Panc1 (cell line): ENCODE data around the gene WWOX. TPM values are rescaled to one million over a fixed set of nuclear protein-coding genes. Genes with fewer than 3 reads are reported as not detected.

Experiments
- ATAC-seq: fragments of 200-7000 bp; cut with Tn5 transposase; 2 replicates; pipeline ENCODE4 v1.9.1; 2020; ENCODE audit warnings: mild to moderate bottlenecking, moderate library complexity
- BruUV-seq: library from RNA; stranded (reverse); fragments of 400-500 nt; replicated peaks from 2 replicates; lab custom pipeline; 2021; lab: Mats Ljungman, UMichigan
- CTCF ChIA-PET: fragments of 300-600 bp; sonication (Branson Sonifier 250); formaldehyde crosslinking; loops from one replicate; lab custom pipeline; 2022; ENCODE audit warnings: antibody characterized with exemption; lab: Charles Lee
- POLR2A ChIA-PET: fragments of 300-600 bp; sonication (Branson Sonifier 250); formaldehyde crosslinking; loops from one replicate; lab custom pipeline; 2022; ENCODE audit warnings: antibody characterized with exemption; lab: Charles Lee
- DNase-seq: peaks from one replicate; pipeline ENCODE4 v3.0.0-alpha.2; 2010; ENCODE audit warnings: low read depth, low spot score
- H3K27ac ChIP-seq: 2 replicates; pipeline ENCODE4 v1.5.1; 2011; ENCODE audit warnings: mild to moderate bottlenecking, low read length, inconsistent platforms
- H3K27me3 ChIP-seq: fragments of 200-500 bp; sonication (Bioruptor generic); 2 replicates; pipeline ENCODE4 v1.6.0; 2014; ENCODE audit warnings: low read length, inconsistent platforms; ENCODE audit not compliant: control insufficient read depth, insufficient read depth
- H3K36me3 ChIP-seq: fragments of 200-500 bp; sonication (Bioruptor generic); 2 replicates; pipeline ENCODE4 v1.5.1; 2014; ENCODE audit warnings: inconsistent platforms, mild to moderate bottlenecking, low read length, moderate library complexity; ENCODE audit not compliant: control insufficient read depth, insufficient read depth
- H3K4me1 ChIP-seq: 2 replicates; pipeline ENCODE4 v1.5.1; 2011; ENCODE audit warnings: inconsistent platforms, mild to moderate bottlenecking, low read length, moderate library complexity; ENCODE audit not compliant: control insufficient read depth, insufficient read depth
- H3K4me3 ChIP-seq, 2 experiments: 2 replicates each; pipeline ENCODE4 v1.5.1; 2011 to 2012; ENCODE audit warnings: low read depth in 2 of 2, low read length in 2 of 2, mild to moderate bottlenecking in 2 of 2, inconsistent platforms in 1 of 2, moderate library complexity in 1 of 2
- H3K9me3 ChIP-seq: fragments of 200-500 bp; sonication (Bioruptor generic); 2 replicates; pipeline ENCODE4 v1.5.1; 2014; ENCODE audit warnings: low read depth, mild to moderate bottlenecking, inconsistent platforms, low read length, moderate library complexity; ENCODE audit not compliant: control insufficient read depth, insufficient read depth
- POLR2AphosphoS5 ChIP-seq: IDR thresholded peaks from 2 replicates; pipeline ENCODE4 v1.6.1; 2012; ENCODE audit warnings: mild to moderate bottlenecking, low read depth, low read length, moderate library complexity
- REST ChIP-seq, 2 experiments: IDR thresholded peaks; 2 replicates each; pipeline ENCODE4 v1.6.1; 2011 to 2012; ENCODE audit warnings: low read depth in 2 of 2, control low read depth in 1 of 2, low read length in 1 of 2, mild to moderate bottlenecking in 1 of 2, moderate library complexity in 1 of 2; ENCODE audit not compliant: insufficient read depth in 1 of 2
- SIN3A ChIP-seq: IDR thresholded peaks from 2 replicates; pipeline ENCODE4 v1.6.1; 2012; ENCODE audit warnings: low read depth, mild to moderate bottlenecking, low read length, moderate library complexity, borderline replicate concordance; ENCODE audit not compliant: insufficient read depth
- TCF7L2 ChIP-seq: IDR thresholded peaks from 2 replicates; pipeline ENCODE4 v1.6.1; 2011; ENCODE audit warnings: mild to moderate bottlenecking, low read depth, low read length, inconsistent platforms
- in situ Hi-C: cut with HindIII; loops from 2 replicates; pipeline ENCODE4 v1.10.0; 2016; ENCODE audit warnings: low sequenced_read_pairs, low pct_unique_long_range_greater_than_20kb
- intact Hi-C: fragments of 100-400 bp; cut with micrococcal nuclease; formaldehyde crosslinking; loops from one replicate; pipeline ENCODE4 v1.10.0; 2022; ENCODE audit not compliant: unreplicated experiment
- total RNA-seq: library from RNA; stranded (reverse); gene quantifications from one replicate; pipeline ENCODE4 v1.2.1, GENCODE V29; 2021; ENCODE audit not compliant: unreplicated experiment
- TF ChIP-seq, protein P1 (sequence below): fragments of 450-650 bp; IDR thresholded peaks from 2 replicates; pipeline ENCODE4 v1.5.1; 2017; ENCODE audit warnings: mild to moderate bottlenecking

Gene WWOX
- total RNA-seq, 1 experiment from 2014 or later, result 12.5 TPM

- DNase-seq, result no peak
- BruUV-seq, result no TSS peak
- ATAC-seq, result no peak
Measured at GRCh38 chr16:78331731-78332130, 232.3 kb downstream of the WWOX start.

GRCh38 chr16:78333808-78334207 is 234.4 kb downstream of the WWOX start:
- Histone ChIP-seq H3K9me3 (no peaks in the 10 kb centered on the region), H3K4me3 (no peak overlapping the region), H3K4me1 (no peaks in the 10 kb centered on the region), H3K27me3 (no peaks in the 10 kb centered on the region), H3K27ac (no peak overlapping the region), H3K36me3 (no peaks in the 10 kb centered on the region)
- BruUV-seq, result no TSS peak
- TF ChIP-seq REST (IDR thresholded peaks at IDR 0.05; ENCODE audit: insufficient read depth in 1 of 2, low read depth in 2 of 2, low read length in 1 of 2) (no peak), POLR2AphosphoS5 (no peak), TCF7L2 (no peak), SIN3A (no peak)
- TF ChIP-seq, protein P1, sequence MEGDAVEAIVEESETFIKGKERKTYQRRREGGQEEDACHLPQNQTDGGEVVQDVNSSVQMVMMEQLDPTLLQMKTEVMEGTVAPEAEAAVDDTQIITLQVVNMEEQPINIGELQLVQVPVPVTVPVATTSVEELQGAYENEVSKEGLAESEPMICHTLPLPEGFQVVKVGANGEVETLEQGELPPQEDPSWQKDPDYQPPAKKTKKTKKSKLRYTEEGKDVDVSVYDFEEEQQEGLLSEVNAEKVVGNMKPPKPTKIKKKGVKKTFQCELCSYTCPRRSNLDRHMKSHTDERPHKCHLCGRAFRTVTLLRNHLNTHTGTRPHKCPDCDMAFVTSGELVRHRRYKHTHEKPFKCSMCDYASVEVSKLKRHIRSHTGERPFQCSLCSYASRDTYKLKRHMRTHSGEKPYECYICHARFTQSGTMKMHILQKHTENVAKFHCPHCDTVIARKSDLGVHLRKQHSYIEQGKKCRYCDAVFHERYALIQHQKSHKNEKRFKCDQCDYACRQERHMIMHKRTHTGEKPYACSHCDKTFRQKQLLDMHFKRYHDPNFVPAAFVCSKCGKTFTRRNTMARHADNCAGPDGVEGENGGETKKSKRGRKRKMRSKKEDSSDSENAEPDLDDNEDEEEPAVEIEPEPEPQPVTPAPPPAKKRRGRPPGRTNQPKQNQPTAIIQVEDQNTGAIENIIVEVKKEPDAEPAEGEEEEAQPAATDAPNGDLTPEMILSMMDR, result no peak
- in situ Hi-C loops (no loop called here), intact Hi-C loops (no loop called here)
- POLR2A ChIA-PET, result no interaction called here
- ATAC-seq (no peak), DNase-seq (no peak)
- CTCF ChIA-PET, result no interaction called here

More at GRCh38 chr16:78331731-78332130, 232.3 kb downstream of the WWOX start:
- POLR2A ChIA-PET, result no interaction called here
- CTCF ChIA-PET, result no interaction called here
- Histone ChIP-seq H3K4me3 (no peak overlapping the region), H3K9me3 (no peaks in the 10 kb centered on the region), H3K27ac (no peak overlapping the region), H3K27me3 (no peaks in the 10 kb centered on the region), H3K4me1 (no peaks in the 10 kb centered on the region), H3K36me3 (no peaks in the 10 kb centered on the region)
- in situ Hi-C loops, result no loop called here
- intact Hi-C loops, result no loop called here
- TF ChIP-seq TCF7L2, result no peak
- no peak for TF ChIP-seq POLR2AphosphoS5
- no peak for TF ChIP-seq REST (IDR thresholded peaks at IDR 0.05; ENCODE audit: insufficient read depth in 1 of 2, low read depth in 2 of 2, low read length in 1 of 2)
- TF ChIP-seq SIN3A, result no peak
- TF ChIP-seq, protein P1, result no peak
